HepG2 (cell line): ENCODE measurements around the gene EPHA2. TPM values are rescaled to one million over a fixed set of nuclear protein-coding genes. Genes with fewer than 3 reads are reported as not detected.

Source experiments
- AHR ChIP-seq: IDR thresholded peaks from 2 replicates; pipeline ENCODE4 v1.6.1; 2018; ENCODE audit warnings: missing genetic modification reagents, missing compliant biosample characterization
- EHMT2 ChIP-seq: fragments of 200-600 bp; sonication (generic); IDR thresholded peaks from 2 replicates; pipeline ENCODE4 v1.7.0; 2017; ENCODE audit warnings: antibody characterized with exemption, low read depth, low read length, borderline replicate concordance
- HOXA5 ChIP-seq: sonication (generic); formaldehyde crosslinking; IDR thresholded peaks from 2 replicates; pipeline ENCODE4 v1.4.0; 2020; ENCODE audit warnings: missing genetic modification reagents
- JARID2 ChIP-seq: sonication (generic); formaldehyde crosslinking; IDR thresholded peaks from 2 replicates; pipeline ENCODE4 v1.8.1; 2023; ENCODE audit warnings: missing genetic modification reagents, inconsistent platforms; ENCODE audit not compliant: insufficient replicate concordance
- MTA3 ChIP-seq: sonication (generic); formaldehyde crosslinking; IDR thresholded peaks from 2 replicates; pipeline ENCODE4 v1.4.0; 2020; ENCODE audit warnings: missing genetic modification reagents
- PAX8 ChIP-seq: sonication (generic); formaldehyde crosslinking; IDR thresholded peaks from 2 replicates; pipeline ENCODE4 v1.8.0; 2022; ENCODE audit warnings: mild to moderate bottlenecking, missing genetic modification reagents, borderline replicate concordance
- POLR2AphosphoS5 ChIP-seq: IDR thresholded peaks from 2 replicates; pipeline ENCODE4 v1.6.1; 2012; ENCODE audit warnings: low read depth, low read length
- RFX1 ChIP-seq: fragments of 450-650 bp; IDR thresholded peaks from 2 replicates; pipeline ENCODE4 v1.6.1; 2017
- TBX2 ChIP-seq: sonication (generic); formaldehyde crosslinking; IDR thresholded peaks from 2 replicates; pipeline ENCODE4 v1.5.0; 2020; ENCODE audit warnings: missing genetic modification reagents, mild to moderate bottlenecking, borderline replicate concordance
- ZNF12 ChIP-seq: sonication (generic); formaldehyde crosslinking; IDR thresholded peaks from 2 replicates; pipeline ENCODE4 v1.5.0; 2020; ENCODE audit warnings: missing genetic modification reagents
- ZNF143 ChIP-seq: sonication (generic); formaldehyde crosslinking; IDR thresholded peaks from 2 replicates; pipeline ENCODE4 v1.4.0; 2020; ENCODE audit warnings: missing genetic modification reagents
- ZNF382 ChIP-seq: sonication (generic); formaldehyde crosslinking; IDR thresholded peaks from 2 replicates; pipeline ENCODE4 v1.5.0; 2020; ENCODE audit warnings: missing genetic modification reagents, mild to moderate bottlenecking, borderline replicate concordance
- ZNF589 ChIP-seq: sonication (generic); formaldehyde crosslinking; conservative IDR thresholded peaks from 2 replicates; pipeline ENCODE4 v1.8.0; 2022; ENCODE audit warnings: mild to moderate bottlenecking, moderate library complexity, missing genetic modification reagents
- ZNF781 ChIP-seq: sonication (generic); formaldehyde crosslinking; IDR thresholded peaks from 2 replicates; pipeline ENCODE4 v1.5.1; 2020; ENCODE audit warnings: borderline replicate concordance, mild to moderate bottlenecking, missing genetic modification reagents; ENCODE audit errors: not compliant biosample characterization
- ZNF883 ChIP-seq: sonication (generic); formaldehyde crosslinking; IDR thresholded peaks from 2 replicates; pipeline ENCODE4 v1.5.1; 2020; ENCODE audit warnings: mild to moderate bottlenecking, missing genetic modification reagents; ENCODE audit errors: not compliant biosample characterization
- polyA plus RNA-seq, 8 experiments: library from polyadenylated mRNA; depleted of rRNA in 3 of 8; stranded (reverse) in 7 of 8; unstranded in 1 of 8; fragments of >200 nt; fragmentation: Illumina TruSeq in 4 of 8; extraction: Trizol in 4 of 8; gene quantifications; 2 replicates each; pipeline versions ENCODE4 v1.2.1 to v1.2.3, GENCODE V29; 2011 to 2016; ENCODE audit warnings: low read depth in 4 of 8, missing spikeins in 1 of 8, mixed read lengths in 1 of 8; ENCODE audit not compliant: insufficient read depth in 1 of 8
- total RNA-seq, 5 experiments: library from RNA; depleted of rRNA; stranded (reverse); fragments of >200 nt; fragmentation: Illumina TruSeq; extraction: Trizol; gene quantifications; 2 replicates each; pipeline ENCODE4 v1.2.3, GENCODE V29; 2016; ENCODE audit warnings: low read depth in 1 of 5
- TF ChIP-seq, protein P1 (sequence below): sonication (generic); formaldehyde crosslinking; IDR thresholded peaks from 2 replicates; pipeline ENCODE4 v1.5.1; 2020; ENCODE audit warnings: mild to moderate bottlenecking, missing genetic modification reagents, moderate library complexity
- TF ChIP-seq, protein P2 (sequence below): IDR thresholded peaks from 2 replicates; pipeline ENCODE4 v1.6.1; 2016; ENCODE audit warnings: mild to moderate bottlenecking, missing biosample characterization, missing genetic modification reagents
- TF ChIP-seq, protein P3 (sequence below): sonication (generic); formaldehyde crosslinking; IDR thresholded peaks from 2 replicates; pipeline ENCODE4 v1.8.0; 2022; ENCODE audit warnings: mild to moderate bottlenecking, missing genetic modification reagents, moderate library complexity
- TF ChIP-seq, protein P4 (sequence below): sonication (generic); formaldehyde crosslinking; IDR thresholded peaks from 2 replicates; pipeline ENCODE4 v1.4.0; 2020; ENCODE audit warnings: missing genetic modification reagents

Gene EPHA2
- total and polyA plus RNA-seq, 2 of the 13 experiments (the other 11 are each of a cell fraction or from before 2014, with no cell fraction given): 33.6 to 53.6 TPM

DNA sequence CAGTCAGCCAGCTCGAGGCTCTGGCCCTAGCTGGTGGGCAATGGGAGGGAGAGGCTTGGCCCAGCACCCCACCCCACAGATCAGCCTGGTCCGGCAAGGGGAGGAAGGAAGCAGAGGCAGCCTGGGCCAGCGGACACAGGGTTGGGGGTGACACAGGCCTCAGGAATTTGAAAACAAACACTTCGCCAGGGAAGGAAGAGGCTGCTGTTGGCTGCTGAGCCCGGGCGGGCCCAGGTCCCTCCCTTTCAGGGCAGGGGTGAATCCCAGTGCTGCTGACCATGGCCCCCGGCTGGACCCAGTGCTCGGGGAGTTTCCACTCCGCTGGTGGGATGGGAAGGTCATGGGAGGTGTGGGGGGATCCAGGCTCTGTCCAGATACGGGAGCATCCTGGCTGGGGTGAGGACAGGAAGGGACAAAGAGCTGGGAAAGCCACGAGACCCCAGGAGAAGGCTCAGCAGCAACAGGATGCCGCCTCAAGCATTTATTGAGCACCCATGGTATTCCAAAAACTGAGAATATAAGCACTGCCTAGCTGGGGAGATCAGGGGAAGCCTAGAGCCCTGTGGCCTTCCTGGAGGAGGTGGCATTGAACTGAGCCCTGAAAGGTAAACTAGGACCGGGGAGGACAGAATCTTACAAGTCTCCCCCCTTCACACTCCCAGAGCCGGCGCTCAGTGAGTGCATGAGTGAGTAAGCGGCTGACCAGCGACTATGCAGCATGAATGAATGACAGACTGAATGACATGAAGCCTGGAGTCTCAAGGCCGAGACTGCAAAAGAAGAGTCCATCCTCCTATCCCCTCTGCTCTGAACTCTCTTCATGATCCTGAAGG, 26.2 kb upstream of the EPHA2 start (continued):
- no peak for TF ChIP-seq ZNF883 (CRISPR knock-in tag)
- TF ChIP-seq ZNF781 (CRISPR knock-in tag): peak; percentile 82
- TF ChIP-seq, protein P1, sequence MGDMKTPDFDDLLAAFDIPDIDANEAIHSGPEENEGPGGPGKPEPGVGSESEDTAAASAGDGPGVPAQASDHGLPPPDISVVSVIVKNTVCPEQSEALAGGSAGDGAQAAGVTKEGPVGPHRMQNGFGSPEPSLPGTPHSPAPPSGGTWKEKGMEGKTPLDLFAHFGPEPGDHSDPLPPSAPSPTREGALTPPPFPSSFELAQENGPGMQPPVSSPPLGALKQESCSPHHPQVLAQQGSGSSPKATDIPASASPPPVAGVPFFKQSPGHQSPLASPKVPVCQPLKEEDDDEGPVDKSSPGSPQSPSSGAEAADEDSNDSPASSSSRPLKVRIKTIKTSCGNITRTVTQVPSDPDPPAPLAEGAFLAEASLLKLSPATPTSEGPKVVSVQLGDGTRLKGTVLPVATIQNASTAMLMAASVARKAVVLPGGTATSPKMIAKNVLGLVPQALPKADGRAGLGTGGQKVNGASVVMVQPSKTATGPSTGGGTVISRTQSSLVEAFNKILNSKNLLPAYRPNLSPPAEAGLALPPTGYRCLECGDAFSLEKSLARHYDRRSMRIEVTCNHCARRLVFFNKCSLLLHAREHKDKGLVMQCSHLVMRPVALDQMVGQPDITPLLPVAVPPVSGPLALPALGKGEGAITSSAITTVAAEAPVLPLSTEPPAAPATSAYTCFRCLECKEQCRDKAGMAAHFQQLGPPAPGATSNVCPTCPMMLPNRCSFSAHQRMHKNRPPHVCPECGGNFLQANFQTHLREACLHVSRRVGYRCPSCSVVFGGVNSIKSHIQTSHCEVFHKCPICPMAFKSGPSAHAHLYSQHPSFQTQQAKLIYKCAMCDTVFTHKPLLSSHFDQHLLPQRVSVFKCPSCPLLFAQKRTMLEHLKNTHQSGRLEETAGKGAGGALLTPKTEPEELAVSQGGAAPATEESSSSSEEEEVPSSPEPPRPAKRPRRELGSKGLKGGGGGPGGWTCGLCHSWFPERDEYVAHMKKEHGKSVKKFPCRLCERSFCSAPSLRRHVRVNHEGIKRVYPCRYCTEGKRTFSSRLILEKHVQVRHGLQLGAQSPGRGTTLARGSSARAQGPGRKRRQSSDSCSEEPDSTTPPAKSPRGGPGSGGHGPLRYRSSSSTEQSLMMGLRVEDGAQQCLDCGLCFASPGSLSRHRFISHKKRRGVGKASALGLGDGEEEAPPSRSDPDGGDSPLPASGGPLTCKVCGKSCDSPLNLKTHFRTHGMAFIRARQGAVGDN (CRISPR knock-in tag): peak; percentile 97
- TF ChIP-seq HOXA5 (CRISPR knock-in tag): no peak
- TF ChIP-seq TBX2 (CRISPR knock-in tag): peak; percentile 88
- TF ChIP-seq ZNF589 (CRISPR knock-in tag): no peak
- no peak for TF ChIP-seq JARID2 (CRISPR knock-in tag)
- TF ChIP-seq, protein P2, sequence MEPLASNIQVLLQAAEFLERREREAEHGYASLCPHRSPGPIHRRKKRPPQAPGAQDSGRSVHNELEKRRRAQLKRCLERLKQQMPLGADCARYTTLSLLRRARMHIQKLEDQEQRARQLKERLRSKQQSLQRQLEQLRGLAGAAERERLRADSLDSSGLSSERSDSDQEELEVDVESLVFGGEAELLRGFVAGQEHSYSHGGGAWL (CRISPR knock-in tag): no peak; the same call in 1 of the 2 replicates
- no peak for TF ChIP-seq EHMT2
- peak; percentile 47; the same call in 1 of the 2 replicates for TF ChIP-seq POLR2AphosphoS5
- TF ChIP-seq MTA3: no peak
- no peak for TF ChIP-seq ZNF12
- TF ChIP-seq, protein P3, sequence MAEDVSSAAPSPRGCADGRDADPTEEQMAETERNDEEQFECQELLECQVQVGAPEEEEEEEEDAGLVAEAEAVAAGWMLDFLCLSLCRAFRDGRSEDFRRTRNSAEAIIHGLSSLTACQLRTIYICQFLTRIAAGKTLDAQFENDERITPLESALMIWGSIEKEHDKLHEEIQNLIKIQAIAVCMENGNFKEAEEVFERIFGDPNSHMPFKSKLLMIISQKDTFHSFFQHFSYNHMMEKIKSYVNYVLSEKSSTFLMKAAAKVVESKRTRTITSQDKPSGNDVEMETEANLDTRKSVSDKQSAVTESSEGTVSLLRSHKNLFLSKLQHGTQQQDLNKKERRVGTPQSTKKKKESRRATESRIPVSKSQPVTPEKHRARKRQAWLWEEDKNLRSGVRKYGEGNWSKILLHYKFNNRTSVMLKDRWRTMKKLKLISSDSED: no peak
- no peak for TF ChIP-seq RFX1
- no peak for TF ChIP-seq ZNF382 (CRISPR knock-in tag)
- no peak for TF ChIP-seq AHR (CRISPR knock-in tag)
- TF ChIP-seq, protein P4, sequence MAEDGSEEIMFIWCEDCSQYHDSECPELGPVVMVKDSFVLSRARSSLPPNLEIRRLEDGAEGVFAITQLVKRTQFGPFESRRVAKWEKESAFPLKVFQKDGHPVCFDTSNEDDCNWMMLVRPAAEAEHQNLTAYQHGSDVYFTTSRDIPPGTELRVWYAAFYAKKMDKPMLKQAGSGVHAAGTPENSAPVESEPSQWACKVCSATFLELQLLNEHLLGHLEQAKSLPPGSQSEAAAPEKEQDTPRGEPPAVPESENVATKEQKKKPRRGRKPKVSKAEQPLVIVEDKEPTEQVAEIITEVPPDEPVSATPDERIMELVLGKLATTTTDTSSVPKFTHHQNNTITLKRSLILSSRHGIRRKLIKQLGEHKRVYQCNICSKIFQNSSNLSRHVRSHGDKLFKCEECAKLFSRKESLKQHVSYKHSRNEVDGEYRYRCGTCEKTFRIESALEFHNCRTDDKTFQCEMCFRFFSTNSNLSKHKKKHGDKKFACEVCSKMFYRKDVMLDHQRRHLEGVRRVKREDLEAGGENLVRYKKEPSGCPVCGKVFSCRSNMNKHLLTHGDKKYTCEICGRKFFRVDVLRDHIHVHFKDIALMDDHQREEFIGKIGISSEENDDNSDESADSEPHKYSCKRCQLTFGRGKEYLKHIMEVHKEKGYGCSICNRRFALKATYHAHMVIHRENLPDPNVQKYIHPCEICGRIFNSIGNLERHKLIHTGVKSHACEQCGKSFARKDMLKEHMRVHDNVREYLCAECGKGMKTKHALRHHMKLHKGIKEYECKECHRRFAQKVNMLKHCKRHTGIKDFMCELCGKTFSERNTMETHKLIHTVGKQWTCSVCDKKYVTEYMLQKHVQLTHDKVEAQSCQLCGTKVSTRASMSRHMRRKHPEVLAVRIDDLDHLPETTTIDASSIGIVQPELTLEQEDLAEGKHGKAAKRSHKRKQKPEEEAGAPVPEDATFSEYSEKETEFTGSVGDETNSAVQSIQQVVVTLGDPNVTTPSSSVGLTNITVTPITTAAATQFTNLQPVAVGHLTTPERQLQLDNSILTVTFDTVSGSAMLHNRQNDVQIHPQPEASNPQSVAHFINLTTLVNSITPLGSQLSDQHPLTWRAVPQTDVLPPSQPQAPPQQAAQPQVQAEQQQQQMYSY (CRISPR knock-in tag): no peak
- TF ChIP-seq ZNF143 (CRISPR knock-in tag): no peak
- TF ChIP-seq PAX8 (CRISPR knock-in tag): no peak
